HS-27A (cell line): ENCODE data around the gene UBE2E3.
A peak's percentile ranks its signal among the peaks of the same experiment; 100 is the strongest.
"Not testable (repeated sequence)": the region's sequence is repeated elsewhere in the genome, so short reads cannot be mapped to it uniquely, and the experiment has no call there.

Experiments
- DNase-seq: peaks from one replicate; pipeline ENCODE4 v3.0.0-alpha.2; 2012; ENCODE audit warnings: low read depth, missing footprints

Gene UBE2E3

DNA sequence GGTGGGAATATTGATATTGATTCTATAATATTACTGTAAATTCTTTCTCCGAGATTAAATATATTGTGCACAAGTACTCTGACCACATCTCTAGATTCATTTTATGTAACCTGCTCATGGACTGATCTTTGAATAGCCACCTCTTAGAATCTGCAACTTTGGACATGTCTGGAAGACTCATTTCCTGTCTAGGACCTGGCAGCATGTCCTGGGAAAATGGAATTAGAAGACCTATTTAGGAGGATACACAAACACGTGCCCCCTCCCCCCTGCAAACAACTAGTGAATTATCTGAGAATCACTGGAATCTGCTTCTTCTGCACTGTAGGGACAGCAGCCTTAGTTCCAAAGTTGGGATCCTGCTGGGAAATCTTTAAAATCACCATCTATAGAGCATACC, 94.1 kb downstream of the UBE2E3 start:
- DNase-seq = no peak

- DNase-seq = no peak
Observed at GRCh38 chr2:181076658-181077057, 96.3 kb downstream of the UBE2E3 start.

DNA sequence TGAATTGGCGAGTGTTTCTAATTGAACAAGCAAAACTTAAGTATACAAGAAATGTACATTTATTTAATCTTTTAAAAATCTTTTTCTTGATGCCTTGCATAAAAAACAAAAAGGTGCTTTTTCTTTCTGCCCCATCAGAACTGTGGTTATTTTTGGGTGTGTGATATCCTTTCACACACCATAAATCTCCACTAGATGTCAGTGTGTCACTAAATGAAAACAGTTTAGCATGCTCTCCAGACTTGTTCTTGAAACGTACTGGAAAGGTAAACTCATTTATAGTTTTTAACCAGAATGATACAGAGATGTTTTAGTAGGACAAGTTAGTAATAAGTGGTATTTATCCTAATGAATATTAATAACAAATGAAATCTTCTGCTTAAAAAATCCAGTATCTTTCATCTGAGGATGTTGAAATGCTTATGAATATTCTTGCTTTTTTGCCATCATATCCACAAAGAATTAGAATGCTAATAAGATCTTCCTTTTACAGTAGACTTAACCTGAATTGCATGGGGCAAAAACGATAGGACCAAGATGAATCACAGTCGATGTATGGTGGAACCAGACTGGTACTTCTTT, 96.8 kb downstream of the UBE2E3 start:
- DNase-seq = no peak

- DNase-seq = no peak
Observed at GRCh38 chr2:181083140-181083539, 102.7 kb downstream of the UBE2E3 start.

- no peak for DNase-seq
Observed at GRCh38 chr2:181085734-181086133, 105.3 kb downstream of the UBE2E3 start.

DNA sequence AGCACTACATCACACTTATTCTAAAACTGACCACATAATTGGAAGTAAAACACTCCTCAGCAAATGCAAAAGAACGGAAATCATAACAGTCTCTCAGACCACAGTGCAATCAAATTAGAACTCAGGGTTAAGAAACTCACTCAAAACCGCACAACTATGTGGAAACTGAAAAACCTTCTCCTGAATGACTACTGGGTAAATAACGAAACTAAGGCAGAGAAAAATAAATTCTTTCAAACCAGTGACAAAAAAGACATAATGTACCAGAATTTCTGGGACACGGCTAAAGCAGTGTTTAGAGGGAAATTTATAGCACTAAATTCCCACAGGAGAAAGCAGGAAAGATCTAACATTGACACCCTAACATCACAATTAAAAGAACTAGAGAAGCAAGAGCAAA, 111.5 kb downstream of the UBE2E3 start:
- DNase-seq = not testable (repeated sequence)

- no peak for DNase-seq
Observed at GRCh38 chr2:181095486-181095885, 115.1 kb downstream of the UBE2E3 start.

- DNase-seq = no peak
Observed at GRCh38 chr2:181103659-181104058, 123.3 kb downstream of the UBE2E3 start.

- DNase-seq = no peak
Observed at GRCh38 chr2:181104512-181105115, 124.2 kb downstream of the UBE2E3 start.

DNA sequence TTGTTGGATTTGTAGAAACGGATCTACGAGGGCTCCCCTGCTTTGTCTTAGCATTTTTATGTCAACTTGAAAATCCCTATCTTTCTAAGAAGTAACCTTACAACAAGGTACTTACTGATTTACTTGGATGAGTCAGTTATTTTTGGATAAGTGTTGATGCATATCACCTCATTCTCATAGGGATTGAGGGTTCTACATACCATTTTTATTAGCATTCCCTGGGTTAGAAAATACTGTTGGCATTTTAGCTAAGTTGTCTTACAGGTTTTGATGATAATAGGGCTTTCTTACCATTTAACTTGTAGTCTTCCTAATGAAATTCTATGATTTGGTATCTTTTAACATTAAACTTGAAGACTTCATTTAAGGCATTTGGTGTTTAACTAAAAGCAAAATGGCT, 125.2 kb downstream of the UBE2E3 start:
- DNase-seq = no peak

DNA sequence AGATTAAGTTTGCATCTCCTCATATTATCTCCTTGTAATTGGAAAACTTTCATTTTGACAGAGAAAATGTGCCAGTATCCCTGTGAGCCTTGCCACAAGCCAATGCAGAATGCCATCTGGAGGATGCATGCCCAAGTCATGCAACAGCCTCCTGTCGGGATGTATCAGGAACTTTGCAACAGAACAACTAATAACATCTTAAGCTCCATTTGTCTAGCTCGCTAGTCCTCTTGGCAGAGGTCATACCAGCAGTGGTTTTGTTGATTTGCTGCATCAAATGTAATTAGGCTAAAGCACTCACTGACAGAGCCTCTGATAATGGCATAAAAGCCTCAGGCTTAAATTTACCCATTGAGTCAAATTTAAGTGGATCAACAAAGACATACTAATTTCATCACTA, 125.8 kb downstream of the UBE2E3 start:
- DNase-seq = no peak

- peak; percentile 51 for DNase-seq
Observed at GRCh38 chr2:181106789-181107627, 126.6 kb downstream of the UBE2E3 start.

GRCh38 chr2:181107628-181107945, 127.2 kb downstream of the UBE2E3 start:
- DNase-seq = no peak

- DNase-seq = no peak
Observed at GRCh38 chr2:181111059-181111458, 130.7 kb downstream of the UBE2E3 start.

DNA sequence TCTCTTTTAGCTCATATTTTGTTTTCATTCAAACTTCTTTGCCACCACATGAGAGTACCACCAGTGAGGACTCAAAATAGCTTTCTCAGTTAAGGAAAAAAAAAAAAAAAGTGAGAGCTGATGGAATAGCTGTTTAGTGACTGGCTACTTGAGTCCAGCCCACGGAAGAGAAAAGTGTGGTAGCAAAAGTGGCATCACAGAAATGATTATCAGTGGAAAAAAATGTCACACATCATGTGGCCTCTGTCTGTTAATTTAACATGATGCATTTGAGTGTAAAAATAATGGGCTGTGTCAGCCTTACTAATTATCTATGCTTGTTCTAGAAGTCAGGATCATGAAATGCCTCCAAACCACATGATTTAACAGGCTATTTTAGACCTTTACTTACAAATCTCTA, 132.5 kb downstream of the UBE2E3 start:
- DNase-seq = no peak
